A172 (cell line): ENCODE results near the gene DDX55. TPM values are rescaled to one million over a fixed set of nuclear protein-coding genes. Genes with fewer than 3 reads are reported as not detected.
"Not testable (repeated sequence)": the region's sequence is repeated elsewhere in the genome, so short reads cannot be mapped to it uniquely, and the experiment has no call there.

Experiments
- DNase-seq: peaks from one replicate; pipeline ENCODE4 v3.0.0-alpha.2; 2015; ENCODE audit warnings: low spot score
- total RNA-seq: library from RNA; depleted of rRNA; stranded (reverse); fragments of >200 nt; shearing (Covaris generic); gene quantifications from 2 replicates; pipeline ENCODE4 v1.2.3, GENCODE V29; 2014; rRNA removed

DDX55 gene
- total RNA-seq: 25.9 and 30.5 TPM in 2 replicates

GRCh38 chr12:123601602-123602489 lies at the start of gene DDX55:
TSS of gene DDX55 (plus strand) at chr12:123602099. CDS start at chr12:123602149, 50 bp downstream.
- peak; percentile 65 for DNase-seq

DNA sequence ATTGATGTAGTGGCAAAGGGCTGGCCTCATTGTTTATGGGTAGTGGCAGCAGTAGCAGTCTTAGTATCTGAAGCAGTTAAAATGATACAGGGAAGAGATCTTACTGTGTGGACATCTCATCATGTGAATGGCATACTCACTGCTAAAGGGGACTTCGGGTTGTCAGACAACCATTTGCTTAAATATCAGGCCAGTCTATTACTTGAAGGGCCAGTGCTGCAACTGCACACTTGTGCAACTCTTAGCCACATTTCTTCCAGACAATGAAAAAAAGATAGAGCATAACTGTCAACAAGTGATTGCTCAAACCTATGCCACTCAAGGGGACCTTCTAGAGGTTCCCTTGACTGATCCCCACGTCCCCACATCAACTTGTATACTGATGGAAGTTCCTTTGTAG lies 47.8 kb upstream of the DDX55 start:
- not testable (repeated sequence) for DNase-seq

DNA sequence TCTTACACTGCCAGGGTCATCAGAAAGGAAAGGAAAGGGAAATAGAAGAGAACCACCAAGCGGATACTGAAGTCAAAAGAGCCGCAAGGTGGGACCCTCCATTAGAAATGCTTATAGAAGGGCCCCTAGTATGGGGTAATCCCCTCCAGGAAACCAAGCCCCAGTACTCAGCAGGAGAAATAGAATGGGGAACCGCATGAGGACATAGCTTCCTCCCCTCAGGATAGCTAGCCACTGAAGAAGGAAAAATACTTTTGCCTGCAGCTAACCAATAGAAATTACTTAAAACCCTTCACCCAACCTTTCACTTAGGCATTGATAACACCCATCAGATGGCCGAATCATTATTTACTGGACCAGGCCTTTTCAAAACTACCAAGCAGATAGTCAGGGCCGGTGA lies 47.1 kb upstream of the DDX55 start:
- DNase-seq: not testable (repeated sequence)

DNA sequence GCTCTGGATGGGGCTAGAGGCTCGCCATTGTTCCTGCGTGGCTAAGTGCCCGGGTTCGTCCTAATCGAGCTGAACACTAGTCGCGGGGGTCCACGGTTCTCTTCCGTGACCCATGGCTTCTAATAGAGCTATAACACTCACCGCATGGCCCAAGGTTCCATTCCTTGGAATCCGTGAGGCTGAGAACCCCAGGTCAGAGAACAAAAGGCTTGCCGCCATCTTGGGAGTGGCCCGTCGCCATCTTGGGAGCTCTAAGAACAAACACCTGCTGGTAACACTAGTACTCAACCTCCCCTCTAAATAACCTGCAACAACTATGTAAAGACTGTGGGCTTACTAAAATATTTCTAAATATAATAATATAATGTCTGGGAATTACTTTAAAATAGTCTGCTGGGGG lies 43.4 kb upstream of the DDX55 start:
- not testable (repeated sequence) for DNase-seq

GRCh38 chr12:123559468-123559867 lies 42.4 kb upstream of the DDX55 start:
- DNase-seq: no peak

DNA sequence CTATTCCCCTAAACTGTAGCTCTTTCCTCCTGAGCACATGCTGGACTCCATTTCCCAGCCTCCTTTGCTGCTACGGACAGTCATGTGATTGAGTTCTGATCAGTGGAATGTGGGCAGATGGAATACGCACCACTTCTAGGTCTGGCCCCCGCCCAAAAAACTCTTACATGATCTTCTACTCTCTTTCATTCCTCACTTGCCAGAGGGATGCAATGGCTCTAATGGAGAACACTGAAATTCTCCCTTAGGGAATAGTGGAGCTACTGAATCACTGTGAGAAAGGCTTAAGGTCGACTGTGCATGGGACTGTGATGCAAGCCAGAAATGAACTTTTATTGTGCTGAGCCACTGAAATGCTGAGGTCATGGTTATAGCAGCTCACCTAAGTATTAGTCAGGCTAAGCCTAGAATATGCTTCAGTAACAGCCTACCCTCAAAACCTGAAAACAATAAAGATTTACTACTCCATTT lies 30.5 kb upstream of the DDX55 start:
- DNase-seq: peak; percentile 27

DNA sequence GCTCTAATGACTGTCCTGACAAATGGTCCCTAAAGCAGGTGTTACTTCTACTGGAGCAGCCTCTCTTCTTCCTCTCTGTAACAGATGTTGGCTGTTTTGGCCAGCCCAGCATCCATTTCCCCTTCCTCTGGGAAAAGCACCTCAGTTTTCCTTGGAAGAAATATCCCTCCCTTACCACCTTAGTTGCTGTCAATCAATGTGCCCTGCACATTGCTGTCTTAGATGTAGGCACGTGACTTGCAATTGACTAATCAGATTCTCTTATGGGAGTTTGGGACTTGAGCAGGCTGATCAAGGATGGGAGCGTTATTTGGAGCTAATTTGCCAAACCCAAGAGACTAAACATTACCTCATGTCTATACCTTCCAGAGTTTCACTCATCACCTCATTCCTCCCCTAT lies 29.5 kb upstream of the DDX55 start:
- no peak for DNase-seq

DNA sequence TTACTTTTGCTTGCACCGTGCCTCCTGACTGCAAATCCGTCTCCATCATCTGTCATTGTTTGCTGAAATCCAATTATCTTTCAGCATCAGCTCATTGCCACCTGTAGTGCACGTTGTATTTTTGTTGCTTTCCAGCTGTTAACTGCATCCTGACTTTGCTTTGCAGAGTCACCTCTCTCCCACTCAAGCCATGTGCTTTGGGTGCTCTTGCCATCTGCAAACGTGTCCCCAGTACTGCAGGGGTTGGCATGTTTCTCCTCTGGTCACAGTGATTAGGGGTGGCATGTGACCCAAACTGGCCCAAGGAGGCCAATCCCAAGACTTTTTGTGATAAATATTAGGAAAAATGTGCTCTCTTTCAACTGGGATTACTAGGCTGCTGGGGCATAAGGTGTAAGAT lies 28.0 kb upstream of the DDX55 start:
- DNase-seq: no peak

DNA sequence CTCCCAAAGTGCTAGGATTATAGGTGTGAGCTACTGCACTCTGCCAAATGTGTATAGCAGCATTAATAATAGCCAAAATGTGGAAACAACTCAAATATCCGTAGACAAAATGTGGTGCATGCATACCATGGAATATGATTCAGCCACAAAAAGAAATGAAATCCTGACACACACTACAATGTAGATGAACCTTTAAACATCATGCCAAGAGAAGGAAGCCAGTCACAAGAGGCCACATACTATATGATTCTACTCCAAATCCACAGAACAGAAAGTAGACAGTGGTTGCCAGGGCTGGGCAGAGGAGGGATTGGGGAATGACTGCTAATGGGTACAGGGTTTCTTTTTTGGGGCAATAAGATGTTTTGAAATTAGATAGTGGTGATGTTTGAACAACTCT lies 25.3 kb upstream of the DDX55 start:
- no peak for DNase-seq

DNA sequence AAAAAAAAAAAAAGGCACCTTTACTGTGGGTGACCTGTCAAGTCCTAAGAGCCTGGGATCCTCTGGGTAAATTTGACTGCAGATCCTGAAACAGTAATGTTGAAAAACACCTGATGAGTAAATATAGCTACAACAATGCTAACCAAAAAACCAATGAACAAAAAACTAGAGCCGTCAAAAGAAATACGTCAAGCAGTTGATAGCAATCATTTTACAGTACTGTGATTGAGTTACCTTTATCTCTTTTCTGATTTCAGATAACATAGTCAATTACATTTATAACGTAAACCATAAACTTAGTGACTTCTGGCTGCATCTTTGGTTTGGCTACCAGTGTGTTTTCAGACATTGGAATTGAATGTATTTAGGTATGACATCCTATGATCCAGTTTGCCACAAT lies 23.7 kb upstream of the DDX55 start:
- no peak for DNase-seq

DNA sequence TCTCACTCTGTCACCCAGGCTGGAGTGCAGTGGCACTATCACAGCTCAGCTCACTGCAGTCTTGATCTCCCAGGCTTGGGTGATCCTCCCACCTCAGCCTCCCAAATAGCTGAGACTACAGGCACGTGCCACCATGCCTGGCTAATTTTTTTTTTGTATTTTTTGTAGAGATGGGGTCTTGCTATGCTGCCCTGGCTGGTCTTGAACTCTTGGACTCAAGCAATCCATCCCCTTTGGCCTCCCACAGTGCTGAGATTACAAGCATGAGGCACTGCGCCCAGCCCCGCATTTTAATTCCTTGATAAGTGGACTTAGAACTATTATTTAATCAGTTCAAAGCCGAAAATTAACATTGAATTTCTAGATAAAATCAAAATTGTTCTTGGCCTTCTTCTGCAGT lies 23.1 kb upstream of the DDX55 start:
- not testable (repeated sequence) for DNase-seq

DNA sequence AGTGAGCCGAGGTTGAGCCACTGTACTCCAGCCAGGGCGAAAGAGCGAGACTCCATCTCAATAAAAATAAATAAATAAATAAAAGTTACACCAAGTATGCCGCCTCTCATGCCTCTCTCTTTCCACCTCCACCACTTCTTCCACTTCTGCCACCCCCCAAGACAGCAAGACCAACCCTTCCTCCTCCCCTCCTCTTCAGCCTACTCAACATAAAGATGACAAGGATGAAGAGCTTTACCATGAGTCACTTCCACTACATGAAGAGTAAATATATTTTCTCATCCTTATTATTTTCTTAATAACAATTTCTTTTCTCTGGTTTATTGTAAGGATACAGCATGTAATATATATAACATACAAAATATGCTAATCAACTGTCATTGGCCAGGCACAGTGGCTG lies 21.1 kb upstream of the DDX55 start:
- no peak for DNase-seq

DNA sequence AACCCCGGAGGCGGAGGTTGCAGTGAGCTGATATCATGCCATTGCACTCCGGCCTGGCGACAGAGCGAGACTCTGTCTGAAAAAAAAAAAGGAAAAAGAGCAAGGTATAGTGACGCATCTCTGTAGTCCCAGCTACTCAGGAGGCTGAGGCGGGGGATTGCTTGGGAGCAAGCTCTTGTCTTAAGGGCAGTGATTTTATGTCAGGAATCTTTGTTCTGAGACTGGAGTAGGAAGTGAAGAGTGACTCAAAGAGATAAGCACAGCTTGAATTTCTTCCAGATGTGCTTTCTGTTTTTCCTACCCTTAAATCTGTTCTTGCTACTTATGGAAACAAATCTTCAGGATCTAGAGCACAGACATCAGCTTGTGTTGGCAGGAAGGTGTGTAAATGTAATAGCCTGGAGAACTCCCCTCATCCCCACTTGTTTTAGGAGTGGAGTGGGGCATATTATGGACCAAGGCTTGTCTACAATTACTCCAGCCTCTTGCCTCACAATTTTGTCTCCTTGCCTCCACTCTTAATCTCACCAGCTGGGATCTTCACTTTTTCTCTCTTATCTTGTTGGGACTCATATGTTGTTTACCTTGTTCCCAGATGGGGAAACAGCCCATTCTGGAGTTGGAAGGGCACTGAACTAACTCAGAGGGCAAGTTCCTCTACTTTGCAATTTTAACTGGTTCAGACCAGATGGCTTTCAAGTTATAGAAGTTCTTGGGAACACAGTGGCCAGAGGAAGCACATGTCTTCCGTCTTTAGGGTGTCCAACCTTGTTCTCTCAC lies 10.0 kb upstream of the DDX55 start:
- DNase-seq: peak; percentile 27

- no peak for DNase-seq
Observed at GRCh38 chr12:123595729-123596128, 6.2 kb upstream of the DDX55 start.

GRCh38 chr12:123597100-123597499 lies 4.8 kb upstream of the DDX55 start:
- DNase-seq: no peak

DNA sequence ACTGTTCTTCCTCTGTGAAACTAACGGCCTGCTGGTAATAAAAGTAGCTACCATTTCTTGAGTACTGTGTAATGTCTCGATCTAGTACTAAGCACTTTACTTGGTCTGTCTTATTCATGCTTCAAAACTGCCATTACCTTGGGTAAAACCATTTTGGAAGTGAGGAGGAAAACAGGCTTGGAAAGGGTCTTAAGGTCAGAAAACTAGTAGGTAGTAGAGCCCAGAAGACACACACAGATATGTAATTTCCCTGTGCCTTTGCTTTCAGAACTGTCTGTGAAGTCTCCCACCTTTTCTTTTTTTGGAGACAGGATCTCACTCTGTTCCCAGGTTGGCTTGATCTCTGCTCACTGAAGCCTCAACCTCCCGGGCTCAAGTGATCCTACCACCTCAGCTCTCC lies 3.4 kb upstream of the DDX55 start:
- no peak for DNase-seq

GRCh38 chr12:123599310-123599709 lies 2.6 kb upstream of the DDX55 start:
- DNase-seq: no peak

GRCh38 chr12:123599721-123600120 lies 2.2 kb upstream of the DDX55 start:
- no peak for DNase-seq

- DNase-seq: no peak
Observed at GRCh38 chr12:123602651-123603195, 824 bp downstream of the DDX55 start.

DNA sequence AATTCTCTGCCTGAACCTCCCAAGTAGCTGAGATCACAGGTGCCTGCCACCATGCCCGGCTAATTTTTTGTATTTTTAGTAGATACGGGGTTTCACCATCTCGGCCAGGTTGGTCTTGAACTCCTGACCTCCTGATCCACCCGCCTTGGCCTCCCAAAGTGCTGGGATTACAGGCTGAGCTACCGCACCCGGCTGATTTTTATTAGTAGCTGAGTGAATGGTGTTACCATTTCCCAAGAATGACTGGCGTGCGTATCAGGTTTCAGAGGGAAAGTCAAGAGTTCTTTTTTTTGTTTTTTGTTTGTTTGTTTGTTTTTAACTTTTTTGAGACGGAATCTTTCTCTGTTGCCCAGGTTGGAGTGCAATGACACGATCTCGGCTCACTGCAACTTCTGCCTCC lies 1.6 kb downstream of the DDX55 start:
- not testable (repeated sequence) for DNase-seq

DNA sequence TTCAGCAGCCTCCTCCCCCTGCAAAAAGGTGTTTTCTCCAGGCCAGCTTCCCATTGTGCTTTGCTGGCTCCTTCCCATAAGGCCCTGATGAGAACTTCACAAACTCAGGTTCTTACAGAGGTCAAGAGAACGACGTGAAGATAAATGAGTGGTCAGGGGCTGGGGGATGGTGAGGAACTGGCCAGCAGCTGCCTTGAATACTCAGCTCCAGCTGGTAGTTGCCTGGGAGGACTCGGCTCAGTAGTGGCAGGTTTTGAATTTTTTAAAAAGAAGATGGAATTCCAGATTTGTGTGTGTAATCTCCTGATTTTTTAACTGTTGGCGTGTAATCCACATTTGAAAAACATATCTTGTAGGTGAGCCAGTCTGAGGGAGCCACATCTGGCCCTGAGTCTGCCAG lies 5.9 kb downstream of the DDX55 start:
- no peak for DNase-seq

GRCh38 chr12:123608182-123608581 lies 6.3 kb downstream of the DDX55 start:
- no peak for DNase-seq
